Esophagus (tissue), 2 donors: ENCODE results near the gene RNF150. TPM values are rescaled to one million over a fixed set of nuclear protein-coding genes. Genes with fewer than 3 reads are reported as not detected.
A peak's percentile ranks its signal among the peaks of the same experiment; 100 is the strongest.

Experiments used
- H3K27ac ChIP-seq, 2 donors: one replicate each; pipeline ENCODE4 v1.5.1; 2013; ENCODE audit warnings: low read depth in 2 of 2, mild to moderate bottlenecking in 2 of 2, inconsistent platforms in 1 of 2, low read length in 1 of 2, moderate library complexity in 1 of 2
- H3K27me3 ChIP-seq, 2 donors: one replicate each; pipeline ENCODE4 v1.6.1; 2013; ENCODE audit warnings: low read length in 2 of 2, control low read depth in 1 of 2, mild to moderate bottlenecking in 1 of 2; ENCODE audit not compliant: insufficient read depth in 2 of 2, control insufficient read depth in 1 of 2
- H3K36me3 ChIP-seq, 2 donors: one replicate each; pipeline ENCODE4 v1.6.1; 2013; ENCODE audit warnings: low read length in 1 of 2; ENCODE audit not compliant: control insufficient read depth in 2 of 2, insufficient read depth in 2 of 2
- H3K4me1 ChIP-seq, 2 donors: one replicate each; pipeline ENCODE4 v1.6.1; 2013; ENCODE audit warnings: low read length in 1 of 2; ENCODE audit not compliant: control insufficient read depth in 2 of 2, insufficient read depth in 2 of 2
- H3K4me3 ChIP-seq, 2 donors: one replicate each; pipeline ENCODE4 v1.5.1; 2013; ENCODE audit warnings: low read length in 2 of 2, mild to moderate bottlenecking in 2 of 2, low read depth in 1 of 2, moderate library complexity in 1 of 2
- H3K9me3 ChIP-seq, 2 donors: one replicate each; pipeline ENCODE4 v1.6.1; 2013; ENCODE audit warnings: mild to moderate bottlenecking in 2 of 2, low read depth in 1 of 2, low read length in 1 of 2, moderate library complexity in 1 of 2; ENCODE audit not compliant: control insufficient read depth in 2 of 2, insufficient read depth in 1 of 2
- WGBS, 2 donors: extraction: QIAGEN DNeasy Blood & Tissue Kit; methylation state at CpG; one replicate each; pipeline ENCODE4 v1.1.7; 2013; 5-methylcytosine and 5-hydroxymethylcytosine counted together
- polyA plus RNA-seq, 2 donors: library from polyadenylated mRNA; stranded (reverse); fragments of 200-250 nt; gene quantifications; one replicate each; pipeline ENCODE4 v1.2.3, GENCODE V29; 2013
- donor health status: healthy with polysubstance abuse.
- donor health status: Bipolar disorder and iron deficiency.

RNF150 gene
- polyA plus RNA-seq, 2 donors: 0.41 to 0.87 TPM

GRCh38 chr4:141081921-141082395, 51.3 kb downstream of the RNF150 start:
- WGBS, 2 donors: 30 to 49% methylated on average over 9 of the region's 9 CpGs
- no peaks in the 10 kb centered on the region for H3K9me3 ChIP-seq
- H3K27me3 ChIP-seq: no peaks in the 10 kb centered on the region
- no peaks in the 10 kb centered on the region for H3K36me3 ChIP-seq
- peaks cover 0 to 2% of the 10 kb centered on the region in 2 donors for H3K4me1 ChIP-seq
- peak overlapping the region in 1 of 2 donors; percentile 19 for H3K4me3 ChIP-seq
- no peak overlapping the region for H3K27ac ChIP-seq

- Histone ChIP-seq H3K4me1 (peaks cover 0 to 2% of the 10 kb centered on the region in 2 donors), H3K4me3 (no peak overlapping the region), H3K27me3 (no peaks in the 10 kb centered on the region), H3K9me3 (no peaks in the 10 kb centered on the region), H3K27ac (no peak overlapping the region), H3K36me3 (no peaks in the 10 kb centered on the region)
- WGBS, 2 donors: 79 to 83% methylated on average over 8 of the region's 8 CpGs
Observed at GRCh38 chr4:141080668-141081067, 52.6 kb downstream of the RNF150 start.

DNA sequence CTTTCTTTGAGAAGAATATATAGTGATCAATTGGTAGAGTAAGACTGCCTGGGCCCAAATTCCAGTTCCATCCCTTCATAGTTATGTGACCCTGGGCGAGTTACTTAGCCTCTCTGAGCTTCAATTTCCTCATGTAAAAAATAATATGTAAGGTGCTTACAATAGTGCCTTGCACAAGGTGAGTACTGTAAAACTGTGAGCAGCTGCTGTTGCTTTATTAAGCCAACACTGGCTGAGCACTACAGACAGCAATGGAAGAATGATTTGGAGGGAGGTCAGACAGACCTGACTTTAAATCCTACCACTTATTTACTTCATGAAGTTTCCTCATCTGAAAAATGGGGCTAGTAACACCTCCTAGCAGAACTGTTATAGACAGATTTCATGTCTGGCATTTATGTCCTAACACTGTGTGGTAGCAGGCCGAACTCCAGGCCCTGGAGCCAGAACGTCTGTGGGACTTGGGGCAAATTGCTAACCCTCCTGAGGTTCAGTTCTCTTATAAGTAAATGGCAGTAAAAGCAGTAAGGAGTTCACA, 53.8 kb downstream of the RNF150 start:
- H3K27me3 ChIP-seq: no peaks in the 10 kb centered on the region
- no peaks in the 10 kb centered on the region for H3K36me3 ChIP-seq
- peaks cover 0 to 2% of the 10 kb centered on the region in 2 donors for H3K4me1 ChIP-seq
- H3K4me3 ChIP-seq: no peak overlapping the region
- H3K9me3 ChIP-seq: no peaks in the 10 kb centered on the region
- no peak overlapping the region for H3K27ac ChIP-seq
- 67 to 71% methylated on average over 3 of the region's 3 CpGs for WGBS, 2 donors

GRCh38 chr4:141078871-141079270, 54.4 kb downstream of the RNF150 start:
- Histone ChIP-seq H3K27me3 (no peaks in the 10 kb centered on the region), H3K9me3 (no peaks in the 10 kb centered on the region), H3K4me3 (no peak overlapping the region), H3K4me1 (peaks cover 0 to 2% of the 10 kb centered on the region in 2 donors), H3K27ac (no peak overlapping the region), H3K36me3 (no peaks in the 10 kb centered on the region)

DNA sequence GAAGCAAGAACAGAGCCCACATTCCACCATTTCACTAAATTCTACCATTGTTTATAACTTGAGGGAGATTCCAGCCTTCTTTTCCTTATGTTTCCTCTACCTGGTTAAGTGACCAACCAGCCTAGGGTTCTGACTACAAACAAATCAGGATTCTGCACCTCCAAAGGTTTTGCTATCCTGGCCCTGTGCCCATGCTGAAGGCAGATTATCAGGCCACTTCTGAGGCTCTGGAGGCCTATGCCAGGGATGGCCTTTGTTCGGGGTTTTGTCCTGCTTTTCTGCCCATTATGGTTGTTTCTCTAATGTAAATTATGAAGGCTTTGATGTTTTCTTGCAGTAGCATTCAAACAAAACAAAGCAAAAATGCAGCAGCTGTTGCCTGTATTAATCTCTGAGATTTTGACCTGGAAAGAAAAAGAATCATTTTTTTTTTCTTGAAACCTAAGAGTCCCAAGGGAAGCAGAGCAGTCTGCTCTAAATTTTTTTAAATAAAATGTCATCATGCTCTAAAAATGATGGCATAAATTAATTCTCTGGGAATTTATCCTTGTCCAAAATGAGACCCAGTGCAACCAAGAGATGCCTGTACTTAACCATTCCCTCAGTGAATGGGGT, 55.6 kb downstream of the RNF150 start:
- H3K27ac ChIP-seq: no peak overlapping the region
- no peaks in the 10 kb centered on the region for H3K9me3 ChIP-seq
- whole genome bisulfite sequencing, 2 donors: 63 to 71% methylated on average over 1 of the region's 1 CpG
- H3K27me3 ChIP-seq: no peaks in the 10 kb centered on the region
- no peaks in the 10 kb centered on the region for H3K36me3 ChIP-seq
- peaks cover 0 to 2% of the 10 kb centered on the region in 2 donors for H3K4me1 ChIP-seq
- no peak overlapping the region for H3K4me3 ChIP-seq

DNA sequence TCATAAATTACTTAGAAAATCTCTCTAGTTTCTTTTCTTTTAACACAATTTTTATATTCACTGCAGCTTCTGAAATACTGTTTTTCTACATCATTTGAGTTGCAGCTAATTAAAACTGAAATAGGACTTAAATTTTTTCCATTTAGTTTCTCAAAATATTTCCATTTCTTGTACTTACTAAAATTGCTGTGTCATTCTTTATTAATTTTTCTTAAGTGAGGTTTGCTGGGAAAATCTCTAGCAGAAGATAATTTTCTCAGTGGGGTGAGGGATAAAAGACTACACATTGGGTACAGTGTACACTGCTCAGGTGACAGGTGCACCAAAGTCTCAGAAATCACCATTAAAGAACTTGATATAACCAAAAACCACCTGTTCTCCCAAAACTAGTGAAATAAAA, 57.7 kb downstream of the RNF150 start:
- Histone ChIP-seq H3K27me3 (no peaks in the 10 kb centered on the region), H3K27ac (no peak overlapping the region), H3K36me3 (no peaks in the 10 kb centered on the region), H3K9me3 (no peaks in the 10 kb centered on the region), H3K4me3 (no peak overlapping the region), H3K4me1 (no peaks in the 10 kb centered on the region)

- WGBS, 2 donors: 81% methylated on average over 4 of the region's 4 CpGs
- Histone ChIP-seq H3K36me3 (no peaks in the 10 kb centered on the region), H3K9me3 (no peaks in the 10 kb centered on the region), H3K4me1 (no peaks in the 10 kb centered on the region), H3K4me3 (no peak overlapping the region), H3K27me3 (no peaks in the 10 kb centered on the region), H3K27ac (no peak overlapping the region)
Observed at GRCh38 chr4:141074098-141074878, 59.0 kb downstream of the RNF150 start.

GRCh38 chr4:141066690-141067089, 66.6 kb downstream of the RNF150 start:
- no peaks in the 10 kb centered on the region for H3K9me3 ChIP-seq
- 90 to 97% methylated on average over 3 of the region's 3 CpGs for WGBS, 2 donors
- H3K27ac ChIP-seq: no peak overlapping the region
- no peaks in the 10 kb centered on the region for H3K36me3 ChIP-seq
- H3K27me3 ChIP-seq: no peaks in the 10 kb centered on the region
- H3K4me3 ChIP-seq: no peak overlapping the region
- H3K4me1 ChIP-seq: no peaks in the 10 kb centered on the region

- Histone ChIP-seq H3K27me3 (no peaks in the 10 kb centered on the region), H3K4me1 (no peaks in the 10 kb centered on the region), H3K36me3 (no peaks in the 10 kb centered on the region), H3K27ac (no peak overlapping the region), H3K4me3 (no peak overlapping the region), H3K9me3 (no peaks in the 10 kb centered on the region)
- WGBS, 2 donors: 86 to 91% methylated on average over 3 of the region's 3 CpGs
Observed at GRCh38 chr4:141065872-141066271, 67.4 kb downstream of the RNF150 start.
